ENCODE data around the gene PDLIM4.

Gene PDLIM4

GRCh38 chr5:132264546-132265335, 7.2 kb downstream of the PDLIM4 start:
- Mint-ChIP-seq H3K36me3 (ENCODE audit: low read depth) (no peaks in the 10 kb centered on the region), H3K9me3 (no peaks in the 10 kb centered on the region), H3K27me3 (ENCODE audit: low read depth) (no peaks in the 10 kb centered on the region), H3K4me1 (ENCODE audit: low read depth) (peaks cover 11% of the 10 kb centered on the region), H3K27ac (peak overlapping the region; percentile 32), H3K4me3 (no peak overlapping the region)

GRCh38 chr5:132265336-132266030, 8.0 kb downstream of the PDLIM4 start:
- no peak overlapping the region for H3K4me3 Mint-ChIP-seq
- H3K9me3 Mint-ChIP-seq: no peaks in the 10 kb centered on the region
- no peak overlapping the region for H3K27ac Mint-ChIP-seq
- H3K27me3 Mint-ChIP-seq (ENCODE audit: low read depth): no peaks in the 10 kb centered on the region
- no peaks in the 10 kb centered on the region for H3K36me3 Mint-ChIP-seq (ENCODE audit: low read depth)
- peaks cover 7% of the 10 kb centered on the region for H3K4me1 Mint-ChIP-seq (ENCODE audit: low read depth)

DNA sequence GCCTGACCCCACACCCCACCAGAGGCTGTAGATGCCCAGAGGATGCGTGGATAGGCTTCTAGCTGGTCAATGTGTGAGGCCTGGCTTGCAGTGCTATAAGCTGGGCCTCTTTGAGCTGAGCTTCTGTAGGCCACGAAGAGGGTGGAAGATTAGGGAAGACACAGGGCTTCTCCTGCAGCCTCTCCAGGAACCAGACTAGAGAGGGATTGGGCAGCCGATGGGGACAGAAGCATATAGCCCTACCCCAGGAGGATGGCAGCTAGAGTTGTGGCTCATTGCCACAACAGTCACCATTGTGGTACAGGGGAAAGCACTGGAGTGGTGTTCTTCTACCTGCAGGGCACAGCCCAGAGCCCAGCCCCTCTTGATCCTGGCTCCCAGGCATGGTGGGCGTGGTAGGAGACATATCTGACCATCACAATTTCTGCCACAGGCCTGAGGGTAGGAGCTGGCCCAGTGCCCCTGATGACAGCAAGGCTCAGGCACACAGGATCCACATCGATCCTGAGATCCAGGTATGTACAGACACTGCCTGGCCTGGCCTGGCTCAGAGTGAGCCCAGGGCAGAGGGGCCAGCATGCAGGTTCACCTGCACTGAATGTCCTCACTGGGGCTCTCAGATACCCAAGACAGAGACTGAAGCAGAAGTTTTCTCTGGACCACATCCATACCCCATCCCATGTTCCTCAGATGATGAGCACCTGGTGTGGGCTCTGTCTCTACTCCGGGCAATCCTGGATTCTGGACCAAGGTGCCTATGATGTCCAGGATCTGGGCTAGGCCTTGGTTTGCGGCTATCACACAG, 8.7 kb downstream of the PDLIM4 start:
- Mint-ChIP-seq H3K36me3 (ENCODE audit: low read depth) (no peaks in the 10 kb centered on the region), H3K27me3 (ENCODE audit: low read depth) (no peaks in the 10 kb centered on the region), H3K27ac (no peak overlapping the region), H3K9me3 (no peaks in the 10 kb centered on the region), H3K4me1 (ENCODE audit: low read depth) (peaks cover 1% of the 10 kb centered on the region), H3K4me3 (no peak overlapping the region)

DNA sequence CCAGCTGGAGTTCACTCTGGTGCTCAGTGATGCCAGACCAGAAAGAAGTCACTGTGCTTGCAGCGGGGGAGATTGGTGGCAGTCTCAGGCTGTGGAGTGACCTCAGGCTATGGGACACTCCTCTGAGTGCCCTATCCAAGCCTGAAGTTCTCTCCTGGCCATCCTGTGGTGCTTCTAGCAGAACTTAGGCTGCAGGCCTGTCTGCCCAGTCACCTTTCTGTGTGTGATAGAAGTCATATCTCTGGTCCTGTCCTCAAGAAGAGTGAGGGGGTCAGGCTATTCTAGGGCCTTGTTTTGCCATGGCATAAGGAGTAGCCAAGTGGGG, 9.3 kb downstream of the PDLIM4 start:
- H3K4me3 Mint-ChIP-seq: no peak overlapping the region
- H3K27ac Mint-ChIP-seq: no peak overlapping the region
- no peaks in the 10 kb centered on the region for H3K27me3 Mint-ChIP-seq (ENCODE audit: low read depth)
- no peaks in the 10 kb centered on the region for H3K9me3 Mint-ChIP-seq
- peaks cover 1% of the 10 kb centered on the region for H3K4me1 Mint-ChIP-seq (ENCODE audit: low read depth)
- H3K36me3 Mint-ChIP-seq (ENCODE audit: low read depth): no peaks in the 10 kb centered on the region

DNA sequence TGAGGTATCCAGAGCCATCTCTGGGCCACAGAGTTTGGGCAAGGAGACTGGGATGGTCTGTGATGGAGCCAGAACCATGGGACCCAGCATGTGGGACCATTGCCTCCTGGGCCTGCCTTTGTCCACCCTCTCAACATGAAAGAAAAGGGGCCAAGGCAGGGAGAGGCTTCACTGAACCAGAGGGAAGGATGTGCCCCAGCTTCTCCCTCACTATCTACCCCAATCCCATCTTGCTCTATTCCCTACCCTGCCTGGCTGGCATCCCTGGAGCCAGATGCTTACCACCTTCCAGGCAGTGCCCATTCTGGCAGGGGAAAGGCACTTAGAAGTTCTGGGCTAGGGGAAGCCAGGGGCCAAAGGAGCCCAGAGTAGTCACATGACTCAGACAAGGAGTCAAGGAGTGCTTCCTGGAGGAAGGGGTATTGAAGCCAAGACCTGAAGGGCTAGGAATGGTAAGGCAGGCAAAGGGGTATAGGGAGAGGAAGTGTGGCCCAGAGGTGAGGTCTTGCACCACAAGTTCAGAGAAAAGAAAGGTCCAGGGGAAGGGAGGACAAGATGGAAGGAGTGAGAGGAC, 9.8 kb downstream of the PDLIM4 start:
- Mint-ChIP-seq H3K9me3 (no peaks in the 10 kb centered on the region), H3K4me1 (ENCODE audit: low read depth) (peaks cover 1% of the 10 kb centered on the region), H3K27ac (peak overlapping the region; percentile 55), H3K4me3 (no peak overlapping the region), H3K36me3 (ENCODE audit: low read depth) (no peaks in the 10 kb centered on the region), H3K27me3 (ENCODE audit: low read depth) (no peaks in the 10 kb centered on the region)

DNA sequence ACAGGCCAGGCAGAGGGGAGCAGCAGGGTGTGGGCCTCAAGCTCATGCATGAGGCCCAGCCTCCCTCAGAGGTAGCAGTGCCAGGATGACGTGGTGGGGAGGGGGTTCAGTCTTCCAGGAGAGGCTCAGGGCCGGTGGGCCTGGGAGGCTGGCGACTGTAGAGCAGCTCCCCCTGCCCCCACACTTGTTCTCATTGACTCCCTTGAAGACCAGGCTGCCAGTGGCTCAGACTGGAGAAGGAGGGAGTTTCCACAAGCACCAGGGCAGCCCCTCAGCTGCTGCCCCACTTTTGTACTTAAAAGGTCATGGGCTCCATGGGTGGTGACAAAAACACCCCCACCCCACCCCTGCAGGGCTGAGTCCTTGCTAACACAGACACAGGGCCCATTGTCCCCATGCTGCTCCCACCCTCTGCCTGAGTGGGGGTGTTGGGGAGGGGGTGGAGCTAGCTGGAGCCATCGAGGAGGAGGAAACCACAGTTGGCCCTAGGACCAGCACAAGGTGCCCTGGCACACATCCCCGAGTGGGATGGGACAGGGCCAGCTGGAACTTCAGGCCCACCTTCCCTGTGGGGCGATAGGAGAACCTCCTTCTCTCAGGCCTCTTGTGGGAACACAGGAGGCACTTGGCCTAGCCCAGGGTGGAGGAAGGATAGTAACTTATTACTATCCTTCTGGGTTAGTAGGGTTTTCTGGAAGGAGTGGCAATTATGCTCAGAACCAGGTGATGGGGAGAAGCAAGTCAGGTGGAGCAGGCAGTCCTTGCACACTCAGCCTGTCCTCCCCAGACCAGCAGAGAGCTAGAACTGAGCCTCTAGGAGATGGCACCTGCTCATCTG, 10.7 kb downstream of the PDLIM4 start:
- H3K4me1 Mint-ChIP-seq (ENCODE audit: low read depth): peaks cover 5% of the 10 kb centered on the region

GRCh38 chr5:132268769-132269551, 11.5 kb downstream of the PDLIM4 start:
- no peaks in the 10 kb centered on the region for H3K36me3 Mint-ChIP-seq (ENCODE audit: low read depth)
- no peak overlapping the region for H3K27ac Mint-ChIP-seq
- no peaks in the 10 kb centered on the region for H3K9me3 Mint-ChIP-seq
- peaks cover 10% of the 10 kb centered on the region for H3K4me1 Mint-ChIP-seq (ENCODE audit: low read depth)
- H3K4me3 Mint-ChIP-seq: no peak overlapping the region
- peaks cover 9% of the 10 kb centered on the region for H3K27me3 Mint-ChIP-seq (ENCODE audit: low read depth)

More for the DNA sequence above, 10.7 kb downstream of the PDLIM4 start:
- Mint-ChIP-seq H3K27me3 (ENCODE audit: low read depth) (peaks cover 4% of the 10 kb centered on the region), H3K36me3 (ENCODE audit: low read depth) (no peaks in the 10 kb centered on the region), H3K9me3 (no peaks in the 10 kb centered on the region), H3K4me3 (no peak overlapping the region), H3K27ac (no peak overlapping the region)

DNA sequence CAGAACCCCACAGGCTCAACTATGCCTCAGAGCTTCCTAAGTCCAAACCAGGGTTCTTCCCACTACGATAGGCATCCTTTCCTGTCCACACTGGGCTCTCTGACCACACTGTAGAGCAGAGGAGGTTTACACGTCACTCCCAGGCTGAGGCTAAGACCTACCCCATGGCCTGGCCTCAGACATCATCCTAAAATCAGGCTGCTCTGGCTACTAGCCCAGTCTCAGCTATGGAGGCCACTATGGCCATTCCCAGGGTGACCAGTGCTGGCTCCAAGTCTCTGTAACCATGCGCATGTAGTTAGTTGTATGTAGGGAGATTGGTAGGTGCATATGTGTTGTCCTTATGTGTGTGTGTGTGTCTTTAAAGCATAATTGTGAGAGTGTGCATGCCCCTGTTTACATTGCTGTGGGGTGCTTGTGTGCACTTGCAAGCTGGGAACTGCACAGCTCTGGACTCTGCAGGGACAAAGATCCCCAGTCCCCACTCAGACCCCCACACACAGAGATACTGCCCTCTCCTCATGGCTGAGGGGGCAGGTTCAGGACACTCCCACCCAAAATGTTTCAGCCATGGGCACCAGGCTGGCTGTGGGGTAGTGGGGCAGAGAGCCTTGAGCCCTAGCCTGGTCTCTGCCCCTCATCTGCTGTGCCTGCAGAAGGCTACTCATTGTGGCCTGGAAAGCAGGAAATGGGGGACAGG, 12.3 kb downstream of the PDLIM4 start:
- no peak overlapping the region for H3K27ac Mint-ChIP-seq
- H3K4me3 Mint-ChIP-seq: no peak overlapping the region
- peaks cover 18% of the 10 kb centered on the region for H3K27me3 Mint-ChIP-seq (ENCODE audit: low read depth)
- H3K36me3 Mint-ChIP-seq (ENCODE audit: low read depth): no peaks in the 10 kb centered on the region
- no peaks in the 10 kb centered on the region for H3K9me3 Mint-ChIP-seq
- peaks cover 10% of the 10 kb centered on the region for H3K4me1 Mint-ChIP-seq (ENCODE audit: low read depth)

GRCh38 chr5:132270335-132270665, 12.8 kb downstream of the PDLIM4 start:
- no peak overlapping the region for H3K27ac Mint-ChIP-seq
- H3K4me3 Mint-ChIP-seq: no peak overlapping the region
- no peaks in the 10 kb centered on the region for H3K36me3 Mint-ChIP-seq (ENCODE audit: low read depth)
- H3K4me1 Mint-ChIP-seq (ENCODE audit: low read depth): peaks cover 9% of the 10 kb centered on the region
- H3K27me3 Mint-ChIP-seq (ENCODE audit: low read depth): peaks cover 19% of the 10 kb centered on the region
- H3K9me3 Mint-ChIP-seq: no peaks in the 10 kb centered on the region

GRCh38 chr5:132270706-132271105, 13.2 kb downstream of the PDLIM4 start:
- Mint-ChIP-seq H3K4me1 (ENCODE audit: low read depth) (peaks cover 9% of the 10 kb centered on the region), H3K4me3 (no peak overlapping the region), H3K27ac (no peak overlapping the region), H3K36me3 (ENCODE audit: low read depth) (no peaks in the 10 kb centered on the region), H3K9me3 (no peaks in the 10 kb centered on the region), H3K27me3 (ENCODE audit: low read depth) (peaks cover 19% of the 10 kb centered on the region)

GRCh38 chr5:132271251-132272246, 14.1 kb downstream of the PDLIM4 start:
- Mint-ChIP-seq H3K9me3 (no peaks in the 10 kb centered on the region), H3K27me3 (ENCODE audit: low read depth) (peaks cover 19% of the 10 kb centered on the region), H3K27ac (no peak overlapping the region), H3K4me3 (no peak overlapping the region), H3K4me1 (ENCODE audit: low read depth) (peaks cover 9% of the 10 kb centered on the region), H3K36me3 (ENCODE audit: low read depth) (no peaks in the 10 kb centered on the region)
